SK-N-SH treated with all-trans-retinoic acid at 6 μM for 48 hours (cell line): ENCODE measurements around the gene PNPLA7.

Experiments used
- ATAC-seq: fragments of 200-7000 bp; cut with Tn5 transposase; 3 replicates; pipeline ENCODE4 v1.9.1; 2020; ENCODE audit warnings: mild to moderate bottlenecking, moderate library complexity
- ARNTL ChIP-seq: fragments of 450-650 bp; formaldehyde crosslinking; IDR thresholded peaks from 2 replicates; pipeline ENCODE4 v1.5.0; 2020; ENCODE audit warnings: low read depth, mild to moderate bottlenecking, moderate library complexity, borderline replicate concordance
- BACH2 ChIP-seq: fragments of 250-450 bp; sonication (Bioruptor Pico); IDR thresholded peaks from 2 replicates; pipeline ENCODE4 v1.9.0; 2021; ENCODE audit warnings: mild to moderate bottlenecking, borderline replicate concordance
- CSDC2 ChIP-seq: fragments of 250-450 bp; sonication (Bioruptor Pico); IDR thresholded peaks from 2 replicates; pipeline ENCODE4 v1.5.0; 2020; ENCODE audit warnings: mild to moderate bottlenecking, moderate library complexity
- CSRNP3 ChIP-seq: fragments of 250-450 bp; sonication (Bioruptor Pico); IDR thresholded peaks from 2 replicates; pipeline ENCODE4 v1.5.1; 2021; ENCODE audit warnings: mild to moderate bottlenecking, moderate library complexity
- ESRRG ChIP-seq: fragments of 250-450 bp; sonication (Bioruptor Pico); IDR thresholded peaks from 2 replicates; pipeline ENCODE4 v1.6.1; 2021; ENCODE audit warnings: mild to moderate bottlenecking
- GLIS3 ChIP-seq: fragments of 250-450 bp; sonication (Bioruptor Pico); IDR thresholded peaks from 2 replicates; pipeline ENCODE4 v1.5.0; 2020; ENCODE audit warnings: mild to moderate bottlenecking, moderate library complexity
- ISL1 ChIP-seq: fragments of 250-450 bp; sonication (Bioruptor Pico); IDR thresholded peaks from 2 replicates; pipeline ENCODE4 v2.1.2; 2022; ENCODE audit warnings: mild to moderate bottlenecking, moderate library complexity
- OSR1 ChIP-seq: fragments of 250-450 bp; sonication (Bioruptor Pico); IDR thresholded peaks from 2 replicates; pipeline ENCODE4 v1.8.0; 2022; ENCODE audit warnings: moderate library complexity, mild to moderate bottlenecking, inconsistent platforms
- PPARA ChIP-seq: fragments of 250-450 bp; sonication (Bioruptor Pico); IDR thresholded peaks from 2 replicates; pipeline ENCODE4 v1.5.0; 2020; ENCODE audit warnings: mild to moderate bottlenecking, borderline replicate concordance
- RARB ChIP-seq: fragments of 250-450 bp; sonication (Bioruptor Pico); IDR thresholded peaks from 2 replicates; pipeline ENCODE4 v1.8.0; 2021; ENCODE audit warnings: mild to moderate bottlenecking, moderate library complexity
- SNAI2 ChIP-seq: fragments of 250-450 bp; sonication (Bioruptor Pico); IDR thresholded peaks from 2 replicates; pipeline ENCODE4 v1.5.0; 2020; ENCODE audit warnings: mild to moderate bottlenecking, moderate library complexity
- TCF4 ChIP-seq: fragments of 250-450 bp; sonication (Bioruptor Pico); IDR thresholded peaks from 2 replicates; pipeline ENCODE4 v1.8.0; 2021; ENCODE audit warnings: mild to moderate bottlenecking, moderate library complexity, borderline replicate concordance
- TOX ChIP-seq: fragments of 250-450 bp; sonication (Bioruptor Pico); IDR thresholded peaks from 2 replicates; pipeline ENCODE4 v1.8.0; 2021; ENCODE audit warnings: mild to moderate bottlenecking, moderate library complexity, borderline replicate concordance
- ZC3H10 ChIP-seq: fragments of 250-450 bp; sonication (Bioruptor Pico); IDR thresholded peaks from 2 replicates; pipeline ENCODE4 v1.5.1; 2021; ENCODE audit warnings: mild to moderate bottlenecking, moderate library complexity
- ZFP3 ChIP-seq: fragments of 250-450 bp; sonication (Bioruptor Pico); IDR thresholded peaks from 2 replicates; pipeline ENCODE4 v1.5.0; 2020; ENCODE audit warnings: mild to moderate bottlenecking, moderate library complexity
- ZFP30 ChIP-seq: fragments of 450-650 bp; formaldehyde crosslinking; IDR thresholded peaks from 2 replicates; pipeline ENCODE4 v1.5.0; 2022; ENCODE audit warnings: mild to moderate bottlenecking, moderate library complexity
- ZNF565 ChIP-seq: fragments of 450-650 bp; formaldehyde crosslinking; conservative IDR thresholded peaks from 2 replicates; pipeline ENCODE4 v1.5.0; 2020; ENCODE audit warnings: low read depth, mild to moderate bottlenecking, moderate library complexity
- ZNF70 ChIP-seq: fragments of 450-650 bp; formaldehyde crosslinking; IDR thresholded peaks from 2 replicates; pipeline ENCODE4 v1.5.0; 2020; ENCODE audit warnings: mild to moderate bottlenecking, moderate library complexity
- ZNF8 ChIP-seq: fragments of 450-650 bp; formaldehyde crosslinking; IDR thresholded peaks from 2 replicates; pipeline ENCODE4 v1.5.0; 2020; ENCODE audit warnings: mild to moderate bottlenecking, moderate library complexity
- TF ChIP-seq, protein P1 (sequence below): fragments of 250-450 bp; sonication (Bioruptor Pico); IDR thresholded peaks from 2 replicates; pipeline ENCODE4 v1.5.1; 2020; ENCODE audit warnings: low read depth, mild to moderate bottlenecking, moderate library complexity
- TF ChIP-seq, protein P2 (sequence below): fragments of 250-450 bp; sonication (Bioruptor Pico); IDR thresholded peaks from 2 replicates; pipeline ENCODE4 v1.8.0; 2020; ENCODE audit warnings: mild to moderate bottlenecking, moderate library complexity, borderline replicate concordance
- TF ChIP-seq, protein P3 (sequence below): fragments of 250-450 bp; sonication (Bioruptor Pico); IDR thresholded peaks from 2 replicates; pipeline ENCODE4 v1.8.0; 2021; ENCODE audit warnings: low read depth, mild to moderate bottlenecking, moderate library complexity, borderline replicate concordance
- TF ChIP-seq, protein P4 (sequence below): fragments of 250-450 bp; sonication (Bioruptor Pico); IDR thresholded peaks from 2 replicates; pipeline ENCODE4 v1.5.0; 2020; ENCODE audit warnings: mild to moderate bottlenecking, moderate library complexity

PNPLA7 gene

GRCh38 chr9:137470785-137471184 lies 79.4 kb downstream of the PNPLA7 start:
- no peak for ATAC-seq
- TF ChIP-seq ZFP3 (CRISPR knock-in tag) (no peak), PPARA (CRISPR knock-in tag) (no peak), TCF4 (CRISPR knock-in tag) (no peak), ESRRG (CRISPR knock-in tag) (no peak), GLIS3 (CRISPR knock-in tag) (no peak), ISL1 (CRISPR knock-in tag) (no peak), ARNTL (CRISPR knock-in tag) (no peak), ZNF70 (CRISPR knock-in tag) (no peak), ZFP30 (CRISPR knock-in tag) (no peak), TOX (CRISPR knock-in tag) (no peak), OSR1 (CRISPR knock-in tag) (no peak), CSDC2 (CRISPR knock-in tag) (no peak), ZC3H10 (no peak), ZNF8 (no peak), SNAI2 (no peak), BACH2 (CRISPR knock-in tag) (no peak)
- TF ChIP-seq, protein P1, sequence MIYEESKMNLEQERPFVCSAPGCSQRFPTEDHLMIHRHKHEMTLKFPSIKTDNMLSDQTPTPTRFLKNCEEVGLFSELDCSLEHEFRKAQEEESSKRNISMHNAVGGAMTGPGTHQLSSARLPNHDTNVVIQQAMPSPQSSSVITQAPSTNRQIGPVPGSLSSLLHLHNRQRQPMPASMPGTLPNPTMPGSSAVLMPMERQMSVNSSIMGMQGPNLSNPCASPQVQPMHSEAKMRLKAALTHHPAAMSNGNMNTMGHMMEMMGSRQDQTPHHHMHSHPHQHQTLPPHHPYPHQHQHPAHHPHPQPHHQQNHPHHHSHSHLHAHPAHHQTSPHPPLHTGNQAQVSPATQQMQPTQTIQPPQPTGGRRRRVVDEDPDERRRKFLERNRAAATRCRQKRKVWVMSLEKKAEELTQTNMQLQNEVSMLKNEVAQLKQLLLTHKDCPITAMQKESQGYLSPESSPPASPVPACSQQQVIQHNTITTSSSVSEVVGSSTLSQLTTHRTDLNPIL, result no peak
- TF ChIP-seq, protein P2, sequence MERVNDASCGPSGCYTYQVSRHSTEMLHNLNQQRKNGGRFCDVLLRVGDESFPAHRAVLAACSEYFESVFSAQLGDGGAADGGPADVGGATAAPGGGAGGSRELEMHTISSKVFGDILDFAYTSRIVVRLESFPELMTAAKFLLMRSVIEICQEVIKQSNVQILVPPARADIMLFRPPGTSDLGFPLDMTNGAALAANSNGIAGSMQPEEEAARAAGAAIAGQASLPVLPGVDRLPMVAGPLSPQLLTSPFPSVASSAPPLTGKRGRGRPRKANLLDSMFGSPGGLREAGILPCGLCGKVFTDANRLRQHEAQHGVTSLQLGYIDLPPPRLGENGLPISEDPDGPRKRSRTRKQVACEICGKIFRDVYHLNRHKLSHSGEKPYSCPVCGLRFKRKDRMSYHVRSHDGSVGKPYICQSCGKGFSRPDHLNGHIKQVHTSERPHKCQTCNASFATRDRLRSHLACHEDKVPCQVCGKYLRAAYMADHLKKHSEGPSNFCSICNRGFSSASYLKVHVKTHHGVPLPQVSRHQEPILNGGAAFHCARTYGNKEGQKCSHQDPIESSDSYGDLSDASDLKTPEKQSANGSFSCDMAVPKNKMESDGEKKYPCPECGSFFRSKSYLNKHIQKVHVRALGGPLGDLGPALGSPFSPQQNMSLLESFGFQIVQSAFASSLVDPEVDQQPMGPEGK (CRISPR knock-in tag), result no peak
- TF ChIP-seq, protein P3, sequence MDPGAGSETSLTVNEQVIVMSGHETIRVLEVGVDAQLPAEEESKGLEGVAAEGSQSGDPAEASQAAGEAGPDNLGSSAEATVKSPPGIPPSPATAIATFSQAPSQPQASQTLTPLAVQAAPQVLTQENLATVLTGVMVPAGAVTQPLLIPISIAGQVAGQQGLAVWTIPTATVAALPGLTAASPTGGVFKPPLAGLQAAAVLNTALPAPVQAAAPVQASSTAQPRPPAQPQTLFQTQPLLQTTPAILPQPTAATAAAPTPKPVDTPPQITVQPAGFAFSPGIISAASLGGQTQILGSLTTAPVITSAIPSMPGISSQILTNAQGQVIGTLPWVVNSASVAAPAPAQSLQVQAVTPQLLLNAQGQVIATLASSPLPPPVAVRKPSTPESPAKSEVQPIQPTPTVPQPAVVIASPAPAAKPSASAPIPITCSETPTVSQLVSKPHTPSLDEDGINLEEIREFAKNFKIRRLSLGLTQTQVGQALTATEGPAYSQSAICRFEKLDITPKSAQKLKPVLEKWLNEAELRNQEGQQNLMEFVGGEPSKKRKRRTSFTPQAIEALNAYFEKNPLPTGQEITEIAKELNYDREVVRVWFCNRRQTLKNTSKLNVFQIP (CRISPR knock-in tag), result no peak
- TF ChIP-seq, protein P4, sequence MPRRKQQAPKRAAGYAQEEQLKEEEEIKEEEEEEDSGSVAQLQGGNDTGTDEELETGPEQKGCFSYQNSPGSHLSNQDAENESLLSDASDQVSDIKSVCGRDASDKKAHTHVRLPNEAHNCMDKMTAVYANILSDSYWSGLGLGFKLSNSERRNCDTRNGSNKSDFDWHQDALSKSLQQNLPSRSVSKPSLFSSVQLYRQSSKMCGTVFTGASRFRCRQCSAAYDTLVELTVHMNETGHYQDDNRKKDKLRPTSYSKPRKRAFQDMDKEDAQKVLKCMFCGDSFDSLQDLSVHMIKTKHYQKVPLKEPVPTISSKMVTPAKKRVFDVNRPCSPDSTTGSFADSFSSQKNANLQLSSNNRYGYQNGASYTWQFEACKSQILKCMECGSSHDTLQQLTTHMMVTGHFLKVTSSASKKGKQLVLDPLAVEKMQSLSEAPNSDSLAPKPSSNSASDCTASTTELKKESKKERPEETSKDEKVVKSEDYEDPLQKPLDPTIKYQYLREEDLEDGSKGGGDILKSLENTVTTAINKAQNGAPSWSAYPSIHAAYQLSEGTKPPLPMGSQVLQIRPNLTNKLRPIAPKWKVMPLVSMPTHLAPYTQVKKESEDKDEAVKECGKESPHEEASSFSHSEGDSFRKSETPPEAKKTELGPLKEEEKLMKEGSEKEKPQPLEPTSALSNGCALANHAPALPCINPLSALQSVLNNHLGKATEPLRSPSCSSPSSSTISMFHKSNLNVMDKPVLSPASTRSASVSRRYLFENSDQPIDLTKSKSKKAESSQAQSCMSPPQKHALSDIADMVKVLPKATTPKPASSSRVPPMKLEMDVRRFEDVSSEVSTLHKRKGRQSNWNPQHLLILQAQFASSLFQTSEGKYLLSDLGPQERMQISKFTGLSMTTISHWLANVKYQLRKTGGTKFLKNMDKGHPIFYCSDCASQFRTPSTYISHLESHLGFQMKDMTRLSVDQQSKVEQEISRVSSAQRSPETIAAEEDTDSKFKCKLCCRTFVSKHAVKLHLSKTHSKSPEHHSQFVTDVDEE, result no peak

DNA sequence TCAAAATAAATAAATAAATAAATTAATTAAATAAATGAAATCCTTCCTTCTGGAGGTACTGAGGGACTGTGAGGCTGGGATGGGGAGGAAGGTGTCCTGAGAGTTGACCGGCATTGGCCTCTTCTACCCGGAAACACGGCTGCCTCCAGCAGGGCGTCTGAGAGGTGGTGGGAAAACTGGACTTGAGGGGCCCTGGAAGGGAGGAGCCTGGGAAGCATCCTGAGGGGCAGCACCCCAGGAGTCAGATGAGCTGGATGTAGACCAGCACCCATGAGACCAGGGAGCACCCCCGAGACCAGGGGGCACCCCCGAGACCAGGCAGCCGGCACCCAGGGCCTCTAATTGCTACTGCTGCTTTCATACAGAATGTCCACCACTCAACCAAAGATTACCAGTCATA lies 82.3 kb downstream of the PNPLA7 start:
- ATAC-seq, result no peak
- TF ChIP-seq, protein P3 (CRISPR knock-in tag), result no peak
- no peak for TF ChIP-seq RARB (CRISPR knock-in tag)
- no peak for TF ChIP-seq CSRNP3 (CRISPR knock-in tag)
- TF ChIP-seq, protein P1, result no peak
- TF ChIP-seq, protein P4, result no peak
- TF ChIP-seq ZNF565 (CRISPR knock-in tag), result no peak
- TF ChIP-seq OSR1 (CRISPR knock-in tag), result no peak
- no peak for TF ChIP-seq ISL1 (CRISPR knock-in tag)
